HepG2 (cell line): ENCODE measurements around the gene BMERB1. TPM values are rescaled to one million over a fixed set of nuclear protein-coding genes. Genes with fewer than 3 reads are reported as not detected.

Source experiments
- AGO1 ChIP-seq: fragments of 200-400 bp; formaldehyde crosslinking; IDR thresholded peaks from 2 replicates; pipeline ENCODE4 v1.6.1; 2017; ENCODE audit warnings: mild to moderate bottlenecking, low read depth, low read length, moderate library complexity; ENCODE audit not compliant: poor library complexity, severe bottlenecking
- ARNT2 ChIP-seq: sonication (generic); formaldehyde crosslinking; IDR thresholded peaks from 2 replicates; pipeline ENCODE4 v1.8.0; 2022; ENCODE audit warnings: mild to moderate bottlenecking, low read depth, missing genetic modification reagents, moderate library complexity
- HDAC2 ChIP-seq: sonication (generic); formaldehyde crosslinking; IDR thresholded peaks from 2 replicates; pipeline ENCODE4 v1.4.0; 2020; ENCODE audit warnings: missing genetic modification reagents
- HMG20A ChIP-seq: IDR thresholded peaks from 2 replicates; pipeline ENCODE4 v1.6.1; 2016; ENCODE audit warnings: borderline replicate concordance
- KAT8 ChIP-seq: IDR thresholded peaks from 2 replicates; pipeline ENCODE4 v1.6.1; 2016; ENCODE audit warnings: missing genetic modification reagents, missing compliant biosample characterization
- MATR3 ChIP-seq: sonication (generic); formaldehyde crosslinking; IDR thresholded peaks from 2 replicates; pipeline ENCODE4 v1.4.0; 2020; ENCODE audit warnings: missing genetic modification reagents
- NFRKB ChIP-seq: fragments of 450-650 bp; IDR thresholded peaks from 2 replicates; pipeline ENCODE4 v1.6.1; 2017
- PTBP1 ChIP-seq: fragments of 200-400 bp; formaldehyde crosslinking; IDR thresholded peaks from 2 replicates; pipeline ENCODE4 v1.6.1; 2018; ENCODE audit warnings: low read length, low read depth; ENCODE audit not compliant: poor library complexity, severe bottlenecking
- SIN3B ChIP-seq: fragments of 150-350 bp; IDR thresholded peaks from 2 replicates; pipeline ENCODE4 v1.6.1; 2014; ENCODE audit warnings: low read length
- SMAD9 ChIP-seq: sonication (generic); formaldehyde crosslinking; IDR thresholded peaks from 2 replicates; pipeline ENCODE4 v1.5.1; 2020; ENCODE audit warnings: mild to moderate bottlenecking, missing genetic modification reagents
- SNAI1 ChIP-seq: sonication (generic); formaldehyde crosslinking; IDR thresholded peaks from 2 replicates; pipeline ENCODE4 v1.5.0; 2020; ENCODE audit warnings: mild to moderate bottlenecking, missing genetic modification reagents, borderline replicate concordance
- TGIF2 ChIP-seq: IDR thresholded peaks from 2 replicates; pipeline ENCODE4 v1.6.1; 2016; ENCODE audit warnings: control low read depth, missing compliant biosample characterization
- ZFP62 ChIP-seq: sonication (generic); formaldehyde crosslinking; IDR thresholded peaks from 2 replicates; pipeline ENCODE4 v1.4.0; 2020; ENCODE audit warnings: missing genetic modification reagents
- ZMYM3 ChIP-seq: sonication (generic); formaldehyde crosslinking; IDR thresholded peaks from 2 replicates; pipeline ENCODE4 v1.5.1; 2020; ENCODE audit warnings: mild to moderate bottlenecking, missing genetic modification reagents
- ZNF451 ChIP-seq: sonication (generic); formaldehyde crosslinking; IDR thresholded peaks from 2 replicates; pipeline ENCODE4 v1.5.0; 2020; ENCODE audit warnings: mild to moderate bottlenecking, missing genetic modification reagents
- ZNF616 ChIP-seq: sonication (generic); formaldehyde crosslinking; IDR thresholded peaks from 2 replicates; pipeline ENCODE4 v1.5.0; 2020; ENCODE audit warnings: low read depth, mild to moderate bottlenecking, missing genetic modification reagents
- ZNF703 ChIP-seq: sonication (generic); formaldehyde crosslinking; IDR thresholded peaks from 2 replicates; pipeline ENCODE4 v1.5.1; 2020; ENCODE audit warnings: missing genetic modification reagents, mild to moderate bottlenecking, moderate library complexity, borderline replicate concordance
- ZSCAN29 ChIP-seq: sonication (generic); formaldehyde crosslinking; conservative IDR thresholded peaks from 2 replicates; pipeline ENCODE4 v1.4.0; 2020; ENCODE audit warnings: mild to moderate bottlenecking, missing genetic modification reagents
- polyA plus RNA-seq, 8 experiments: library from polyadenylated mRNA; depleted of rRNA in 3 of 8; stranded (reverse) in 7 of 8; unstranded in 1 of 8; fragments of >200 nt; fragmentation: Illumina TruSeq in 4 of 8; extraction: Trizol in 4 of 8; gene quantifications; 2 replicates each; pipeline versions ENCODE4 v1.2.1 to v1.2.3, GENCODE V29; 2011 to 2016; ENCODE audit warnings: low read depth in 4 of 8, missing spikeins in 1 of 8, mixed read lengths in 1 of 8; ENCODE audit not compliant: insufficient read depth in 1 of 8
- total RNA-seq, 5 experiments: library from RNA; depleted of rRNA; stranded (reverse); fragments of >200 nt; fragmentation: Illumina TruSeq; extraction: Trizol; gene quantifications; 2 replicates each; pipeline ENCODE4 v1.2.3, GENCODE V29; 2016; ENCODE audit warnings: low read depth in 1 of 5
- TF ChIP-seq, protein P1 (sequence below): sonication (generic); formaldehyde crosslinking; IDR thresholded peaks from 2 replicates; pipeline ENCODE4 v1.5.0; 2020; ENCODE audit warnings: missing genetic modification reagents, mild to moderate bottlenecking, borderline replicate concordance
- TF ChIP-seq, protein P2 (sequence below): sonication (generic); formaldehyde crosslinking; IDR thresholded peaks from 2 replicates; pipeline ENCODE4 v1.9.0; 2021; ENCODE audit warnings: missing genetic modification reagents, mild to moderate bottlenecking, borderline replicate concordance
- TF ChIP-seq, protein P3 (sequence below): sonication (generic); formaldehyde crosslinking; IDR thresholded peaks from 2 replicates; pipeline ENCODE4 v1.4.0; 2020; ENCODE audit warnings: missing genetic modification reagents, borderline replicate concordance
- TF ChIP-seq, protein P4 (sequence below): sonication (generic); formaldehyde crosslinking; IDR thresholded peaks from 2 replicates; pipeline ENCODE4 v1.5.0; 2020; ENCODE audit warnings: mild to moderate bottlenecking, missing genetic modification reagents

The BMERB1 gene
- total and polyA plus RNA-seq, 2 of the 13 experiments (the other 11 are each of a cell fraction or from before 2014, with no cell fraction given) = 1.4 TPM

DNA sequence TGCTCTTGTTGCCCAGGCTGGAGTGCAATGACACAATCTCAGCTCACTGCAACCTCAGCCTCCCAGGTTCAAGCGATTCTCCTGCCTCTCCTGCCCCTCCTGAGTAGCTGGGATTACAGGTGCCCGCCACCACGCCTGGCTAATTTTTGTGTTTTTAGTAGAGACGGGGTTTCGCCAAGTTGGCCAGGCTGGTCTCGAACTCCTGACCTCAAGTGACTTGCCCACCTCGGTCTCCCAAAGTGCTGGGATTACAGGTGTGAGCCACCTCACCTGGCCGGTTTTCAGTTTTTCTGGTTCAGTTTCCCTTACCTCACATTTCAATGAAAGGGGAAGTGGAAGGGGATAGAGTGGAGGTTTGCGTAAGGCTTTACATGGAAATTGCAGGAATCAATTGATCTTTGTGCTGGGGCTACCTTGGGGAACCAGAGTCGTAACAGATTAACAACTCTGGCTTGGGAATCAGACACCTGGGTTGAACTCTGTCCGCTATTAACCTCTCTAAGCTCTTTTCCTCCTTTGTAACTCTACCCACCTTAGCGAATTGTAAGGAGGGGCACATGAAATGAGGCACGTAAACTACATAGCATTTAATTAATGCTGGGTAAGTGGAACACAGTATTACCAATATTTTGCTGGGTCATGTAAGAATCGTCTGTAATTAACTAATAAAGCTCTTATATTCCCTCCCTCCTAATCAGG lies 35.6 kb upstream of the BMERB1 start (continued):
- TF ChIP-seq HMG20A (CRISPR knock-in tag) (peak; percentile 91), NFRKB (no peak), SIN3B (no peak), HDAC2 (CRISPR knock-in tag) (peak; percentile 86), KAT8 (peak; percentile 76), ZNF616 (CRISPR knock-in tag) (no peak), ZMYM3 (CRISPR knock-in tag) (peak; percentile 94), SMAD9 (CRISPR knock-in tag) (no peak), ZSCAN29 (CRISPR knock-in tag) (0 out of 2 replicates have a peak, but pooled peaks have one; percentile 55), PTBP1 (no peak), ARNT2 (CRISPR knock-in tag) (no peak), TGIF2 (CRISPR knock-in tag) (no peak), ZNF703 (CRISPR knock-in tag) (no peak), ZNF451 (CRISPR knock-in tag) (no peak), AGO1 (no peak), ZFP62 (CRISPR knock-in tag) (no peak), MATR3 (CRISPR knock-in tag) (no peak), SNAI1 (no peak; the same call in 1 of the 2 replicates)
- TF ChIP-seq, protein P1, sequence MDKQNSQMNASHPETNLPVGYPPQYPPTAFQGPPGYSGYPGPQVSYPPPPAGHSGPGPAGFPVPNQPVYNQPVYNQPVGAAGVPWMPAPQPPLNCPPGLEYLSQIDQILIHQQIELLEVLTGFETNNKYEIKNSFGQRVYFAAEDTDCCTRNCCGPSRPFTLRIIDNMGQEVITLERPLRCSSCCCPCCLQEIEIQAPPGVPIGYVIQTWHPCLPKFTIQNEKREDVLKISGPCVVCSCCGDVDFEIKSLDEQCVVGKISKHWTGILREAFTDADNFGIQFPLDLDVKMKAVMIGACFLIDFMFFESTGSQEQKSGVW (CRISPR knock-in tag) = no peak
- TF ChIP-seq, protein P2, sequence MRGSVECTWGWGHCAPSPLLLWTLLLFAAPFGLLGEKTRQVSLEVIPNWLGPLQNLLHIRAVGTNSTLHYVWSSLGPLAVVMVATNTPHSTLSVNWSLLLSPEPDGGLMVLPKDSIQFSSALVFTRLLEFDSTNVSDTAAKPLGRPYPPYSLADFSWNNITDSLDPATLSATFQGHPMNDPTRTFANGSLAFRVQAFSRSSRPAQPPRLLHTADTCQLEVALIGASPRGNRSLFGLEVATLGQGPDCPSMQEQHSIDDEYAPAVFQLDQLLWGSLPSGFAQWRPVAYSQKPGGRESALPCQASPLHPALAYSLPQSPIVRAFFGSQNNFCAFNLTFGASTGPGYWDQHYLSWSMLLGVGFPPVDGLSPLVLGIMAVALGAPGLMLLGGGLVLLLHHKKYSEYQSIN (CRISPR knock-in tag) = no peak
- TF ChIP-seq, protein P3, sequence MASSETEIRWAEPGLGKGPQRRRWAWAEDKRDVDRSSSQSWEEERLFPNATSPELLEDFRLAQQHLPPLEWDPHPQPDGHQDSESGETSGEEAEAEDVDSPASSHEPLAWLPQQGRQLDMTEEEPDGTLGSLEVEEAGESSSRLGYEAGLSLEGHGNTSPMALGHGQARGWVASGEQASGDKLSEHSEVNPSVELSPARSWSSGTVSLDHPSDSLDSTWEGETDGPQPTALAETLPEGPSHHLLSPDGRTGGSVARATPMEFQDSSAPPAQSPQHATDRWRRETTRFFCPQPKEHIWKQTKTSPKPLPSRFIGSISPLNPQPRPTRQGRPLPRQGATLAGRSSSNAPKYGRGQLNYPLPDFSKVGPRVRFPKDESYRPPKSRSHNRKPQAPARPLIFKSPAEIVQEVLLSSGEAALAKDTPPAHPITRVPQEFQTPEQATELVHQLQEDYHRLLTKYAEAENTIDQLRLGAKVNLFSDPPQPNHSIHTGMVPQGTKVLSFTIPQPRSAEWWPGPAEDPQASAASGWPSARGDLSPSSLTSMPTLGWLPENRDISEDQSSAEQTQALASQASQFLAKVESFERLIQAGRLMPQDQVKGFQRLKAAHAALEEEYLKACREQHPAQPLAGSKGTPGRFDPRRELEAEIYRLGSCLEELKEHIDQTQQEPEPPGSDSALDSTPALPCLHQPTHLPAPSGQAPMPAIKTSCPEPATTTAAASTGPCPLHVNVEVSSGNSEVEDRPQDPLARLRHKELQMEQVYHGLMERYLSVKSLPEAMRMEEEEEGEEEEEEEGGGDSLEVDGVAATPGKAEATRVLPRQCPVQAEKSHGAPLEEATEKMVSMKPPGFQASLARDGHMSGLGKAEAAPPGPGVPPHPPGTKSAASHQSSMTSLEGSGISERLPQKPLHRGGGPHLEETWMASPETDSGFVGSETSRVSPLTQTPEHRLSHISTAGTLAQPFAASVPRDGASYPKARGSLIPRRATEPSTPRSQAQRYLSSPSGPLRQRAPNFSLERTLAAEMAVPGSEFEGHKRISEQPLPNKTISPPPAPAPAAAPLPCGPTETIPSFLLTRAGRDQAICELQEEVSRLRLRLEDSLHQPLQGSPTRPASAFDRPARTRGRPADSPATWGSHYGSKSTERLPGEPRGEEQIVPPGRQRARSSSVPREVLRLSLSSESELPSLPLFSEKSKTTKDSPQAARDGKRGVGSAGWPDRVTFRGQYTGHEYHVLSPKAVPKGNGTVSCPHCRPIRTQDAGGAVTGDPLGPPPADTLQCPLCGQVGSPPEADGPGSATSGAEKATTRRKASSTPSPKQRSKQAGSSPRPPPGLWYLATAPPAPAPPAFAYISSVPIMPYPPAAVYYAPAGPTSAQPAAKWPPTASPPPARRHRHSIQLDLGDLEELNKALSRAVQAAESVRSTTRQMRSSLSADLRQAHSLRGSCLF = no peak
- TF ChIP-seq, protein P4, sequence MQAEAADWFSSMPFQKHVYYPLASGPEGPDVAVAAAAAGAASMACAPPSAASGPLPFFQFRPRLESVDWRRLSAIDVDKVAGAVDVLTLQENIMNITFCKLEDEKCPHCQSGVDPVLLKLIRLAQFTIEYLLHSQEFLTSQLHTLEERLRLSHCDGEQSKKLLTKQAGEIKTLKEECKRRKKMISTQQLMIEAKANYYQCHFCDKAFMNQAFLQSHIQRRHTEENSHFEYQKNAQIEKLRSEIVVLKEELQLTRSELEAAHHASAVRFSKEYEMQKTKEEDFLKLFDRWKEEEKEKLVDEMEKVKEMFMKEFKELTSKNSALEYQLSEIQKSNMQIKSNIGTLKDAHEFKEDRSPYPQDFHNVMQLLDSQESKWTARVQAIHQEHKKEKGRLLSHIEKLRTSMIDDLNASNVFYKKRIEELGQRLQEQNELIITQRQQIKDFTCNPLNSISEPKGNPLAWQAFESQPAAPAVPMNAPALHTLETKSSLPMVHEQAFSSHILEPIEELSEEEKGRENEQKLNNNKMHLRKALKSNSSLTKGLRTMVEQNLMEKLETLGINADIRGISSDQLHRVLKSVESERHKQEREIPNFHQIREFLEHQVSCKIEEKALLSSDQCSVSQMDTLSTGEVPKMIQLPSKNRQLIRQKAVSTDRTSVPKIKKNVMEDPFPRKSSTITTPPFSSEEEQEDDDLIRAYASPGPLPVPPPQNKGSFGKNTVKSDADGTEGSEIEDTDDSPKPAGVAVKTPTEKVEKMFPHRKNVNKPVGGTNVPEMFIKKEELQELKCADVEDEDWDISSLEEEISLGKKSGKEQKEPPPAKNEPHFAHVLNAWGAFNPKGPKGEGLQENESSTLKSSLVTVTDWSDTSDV = no peak
